ENCODE data around the gene SNX32.

GRCh38 chr11:65854161-65854592, 20.4 kb downstream of the SNX32 start:
- TF ChIP-seq ZNF18 (tag by site-specific recombination; IDR thresholded peaks at IDR 0.05) (no peak), CTCF (tag by site-specific recombination; IDR thresholded peaks at IDR 0.05) (no peak), ZNF549 (tag by site-specific recombination; IDR thresholded peaks at IDR 0.05) (no peak), GLIS1 (tag by site-specific recombination; IDR thresholded peaks at IDR 0.05) (no peak), BCL11A (tag by site-specific recombination; IDR thresholded peaks at IDR 0.05; ENCODE audit: low read depth) (no peak), ZBTB48 (tag by site-specific recombination; IDR thresholded peaks at IDR 0.05) (no peak), KLF9 (tag by site-specific recombination; IDR thresholded peaks at IDR 0.05; ENCODE audit: low read depth) (no peak), ATF2 (tag by site-specific recombination; IDR thresholded peaks at IDR 0.05; ENCODE audit: low read depth) (no peak)

Data from HEK293 (cell line).